GM19395 (cell line): ENCODE data around the gene CRX.
"Not testable (repeated sequence)": the region's sequence is repeated elsewhere in the genome, so short reads cannot be mapped to it uniquely, and the experiment has no call there.

ENCODE experiments used
- ATAC-seq: cut with Tn5 transposase; IDR thresholded peaks from one replicate; pipeline ENCODE4 v1.9.1; 2021; ENCODE audit warnings: mild to moderate bottlenecking, moderate library complexity; ENCODE audit not compliant: unreplicated experiment

Gene CRX

GRCh38 chr19:47858646-47859285 is 37.0 kb downstream of the CRX start, which contains the start of gene TPRX2:
Gene TPRX2, plus strand, starts transcription at chr19:47859235. Its CDS starts 12 bp downstream, at chr19:47859247.
- not testable (repeated sequence) for ATAC-seq

- ATAC-seq: not testable (repeated sequence)
These were observed 38.1 kb downstream of the CRX start for GRCh38 chr19:47859838-47860237.

DNA sequence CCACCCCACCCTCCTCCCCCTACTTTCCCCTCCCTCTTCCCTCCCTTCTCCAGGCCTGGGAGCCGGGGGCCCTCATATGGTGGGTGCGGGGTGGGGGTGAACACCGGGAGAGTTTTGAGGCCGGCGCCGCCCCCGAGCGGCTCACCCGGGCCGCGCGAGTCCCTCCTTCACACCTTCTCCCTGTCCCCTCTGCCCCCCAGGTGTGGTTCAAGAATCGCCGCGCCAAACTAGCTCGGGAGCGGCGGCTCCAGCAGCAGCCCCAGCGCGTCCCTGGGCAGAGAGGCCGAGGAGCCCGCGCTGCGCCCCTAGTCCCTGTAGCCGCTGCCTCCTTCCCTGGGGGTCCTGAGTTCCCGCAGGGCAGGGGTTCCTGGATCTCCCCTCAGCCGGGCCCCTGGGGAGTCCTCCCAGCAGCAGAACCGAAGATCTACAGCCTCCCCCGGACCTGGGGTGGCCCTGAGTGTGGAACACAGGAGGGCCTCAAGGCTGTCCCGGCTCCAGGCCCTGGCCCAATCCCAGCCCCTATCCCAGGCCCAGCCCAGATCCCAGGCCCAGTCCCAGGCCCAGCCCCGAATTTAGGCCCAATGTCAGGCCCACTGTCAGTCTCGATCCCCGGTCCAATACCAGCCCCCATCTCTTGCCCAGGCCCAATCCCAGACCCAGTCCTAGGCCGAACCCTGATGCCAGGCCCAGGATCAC is 39.0 kb downstream of the CRX start:
- no peak for ATAC-seq

GRCh38 chr19:47861630-47862029 is 39.9 kb downstream of the CRX start:
- ATAC-seq: no peak

GRCh38 chr19:47863514-47863936 is 41.8 kb downstream of the CRX start:
- ATAC-seq: no peak

GRCh38 chr19:47865166-47865565 is 43.4 kb downstream of the CRX start:
- ATAC-seq: no peak

GRCh38 chr19:47878906-47879305 is 57.2 kb downstream of the CRX start:
- ATAC-seq: no peak

- ATAC-seq: not testable (repeated sequence)
These were observed 57.6 kb downstream of the CRX start for GRCh38 chr19:47879385-47879784.

DNA sequence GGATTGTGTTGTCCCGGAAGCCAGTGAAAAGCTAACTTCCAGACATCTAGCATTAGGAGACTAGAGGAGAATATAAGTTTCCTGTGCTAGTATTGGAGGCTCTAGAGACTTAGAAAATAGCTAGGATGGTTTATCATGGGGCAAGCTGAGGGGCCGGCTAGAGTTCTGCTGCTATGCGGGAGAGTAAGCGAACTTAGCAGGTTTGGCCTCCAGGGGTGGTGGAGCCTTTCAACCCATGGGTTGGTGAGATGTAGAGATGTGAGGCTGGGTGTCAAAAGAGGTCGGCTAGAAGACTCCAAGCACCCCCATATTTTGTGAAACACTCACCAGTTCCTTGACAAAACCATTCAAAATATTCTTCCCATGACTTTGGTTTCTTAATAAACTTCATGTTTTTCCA is 60.0 kb downstream of the CRX start:
- no peak for ATAC-seq

DNA sequence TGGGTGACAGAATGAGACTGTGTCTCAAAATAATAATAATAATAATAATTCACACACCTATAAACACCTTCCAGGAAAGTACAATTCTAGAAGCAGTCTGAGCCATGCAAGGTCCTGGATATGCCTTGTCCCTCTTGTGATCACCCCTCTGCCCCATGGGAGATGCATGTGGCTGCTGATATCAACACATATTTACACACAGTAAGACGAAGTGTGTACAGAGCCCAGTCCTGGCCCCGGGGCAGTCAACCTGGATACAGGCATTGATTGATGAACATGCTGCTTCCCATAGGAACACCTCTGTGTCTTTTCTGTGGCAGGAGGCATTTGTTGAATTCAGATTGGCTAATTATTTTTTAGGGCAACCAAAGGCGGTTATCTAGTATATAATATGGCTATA is 61.2 kb downstream of the CRX start:
- no peak for ATAC-seq

- no peak for ATAC-seq
These were observed 63.3 kb downstream of the CRX start for GRCh38 chr19:47885067-47885463.

DNA sequence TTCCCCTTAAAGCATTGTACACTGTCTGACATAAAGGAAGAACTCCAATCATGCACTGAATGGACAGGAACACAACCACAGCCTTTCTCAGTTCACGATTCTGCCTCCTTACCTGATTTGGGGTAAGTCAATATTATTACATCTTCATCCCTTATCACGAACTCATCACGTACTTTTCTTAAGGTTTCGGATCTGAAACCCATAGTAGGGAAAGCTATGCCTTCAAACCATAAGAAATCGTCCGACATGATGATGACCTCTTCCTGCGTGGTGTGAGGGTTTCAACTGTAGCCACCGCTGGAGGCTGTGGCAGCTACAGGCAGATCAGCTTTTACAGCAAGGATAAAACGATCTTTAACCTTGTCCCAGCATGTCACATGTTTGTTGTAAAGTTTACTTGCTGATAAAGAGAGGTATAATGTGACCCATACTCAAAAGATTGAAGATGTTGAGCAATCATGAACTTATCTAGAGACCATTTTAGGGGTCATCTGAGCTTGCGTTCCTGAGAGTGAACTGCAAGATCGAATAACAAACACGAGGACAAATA is 64.3 kb downstream of the CRX start, which contains the start of gene SULT2A1:
TSS of gene SULT2A1 (minus strand) at position 306 of the 550 bp plus-strand sequence. CDS start at position 248, 58 bp downstream.
- ATAC-seq: no peak

DNA sequence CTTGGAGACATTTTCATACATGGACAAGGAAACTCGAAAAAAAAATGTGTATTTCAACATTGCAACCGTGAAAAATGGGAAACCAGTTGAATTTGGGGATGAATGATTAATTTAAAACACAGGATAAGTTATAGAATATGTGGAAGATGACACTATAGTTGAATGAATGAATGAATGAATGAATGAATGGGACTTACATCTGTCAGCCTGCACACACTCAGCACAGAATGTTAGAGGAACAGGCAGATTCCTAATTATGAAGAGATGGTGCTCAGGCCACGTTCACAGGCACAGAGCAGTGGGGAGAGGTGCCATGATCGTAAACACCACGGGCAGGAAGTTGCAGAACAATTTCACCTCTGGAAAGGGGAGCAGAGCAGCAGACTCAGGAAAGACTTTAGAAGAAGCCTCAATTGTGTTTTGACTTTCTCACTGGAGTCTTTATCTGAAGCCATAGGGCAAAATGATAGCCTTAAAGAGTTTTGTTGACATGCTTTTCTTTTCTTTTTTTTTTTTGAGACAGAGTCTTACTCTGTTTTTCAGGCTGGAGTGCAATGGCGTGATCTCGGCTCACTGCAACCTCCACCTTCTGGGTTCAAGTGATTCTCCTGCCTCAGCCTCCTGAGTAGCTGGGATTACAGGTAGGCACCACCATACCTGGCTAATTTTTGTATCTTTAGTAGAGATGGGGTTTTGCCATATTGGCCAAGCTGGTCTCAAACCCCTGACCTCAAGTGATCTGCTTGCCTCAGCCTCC is 69.3 kb downstream of the CRX start:
- ATAC-seq: no peak

- no peak for ATAC-seq
These were observed 69.8 kb downstream of the CRX start for GRCh38 chr19:47891622-47891922.

GRCh38 chr19:47891923-47892666 is 70.4 kb downstream of the CRX start:
- ATAC-seq: no peak
